ENCODE measurements around the gene C17orf107. TPM values are rescaled to one million over a fixed set of nuclear protein-coding genes. Genes with fewer than 3 reads are reported as not detected.
A peak's percentile ranks its signal among the peaks of the same experiment; 100 is the strongest.
"Not testable (repeated sequence)": the region's sequence is repeated elsewhere in the genome, so short reads cannot be mapped to it uniquely, and the experiment has no call there.

Gene C17orf107
- total RNA-seq, 1 donor from 2014 or later: 8.8 TPM

DNA sequence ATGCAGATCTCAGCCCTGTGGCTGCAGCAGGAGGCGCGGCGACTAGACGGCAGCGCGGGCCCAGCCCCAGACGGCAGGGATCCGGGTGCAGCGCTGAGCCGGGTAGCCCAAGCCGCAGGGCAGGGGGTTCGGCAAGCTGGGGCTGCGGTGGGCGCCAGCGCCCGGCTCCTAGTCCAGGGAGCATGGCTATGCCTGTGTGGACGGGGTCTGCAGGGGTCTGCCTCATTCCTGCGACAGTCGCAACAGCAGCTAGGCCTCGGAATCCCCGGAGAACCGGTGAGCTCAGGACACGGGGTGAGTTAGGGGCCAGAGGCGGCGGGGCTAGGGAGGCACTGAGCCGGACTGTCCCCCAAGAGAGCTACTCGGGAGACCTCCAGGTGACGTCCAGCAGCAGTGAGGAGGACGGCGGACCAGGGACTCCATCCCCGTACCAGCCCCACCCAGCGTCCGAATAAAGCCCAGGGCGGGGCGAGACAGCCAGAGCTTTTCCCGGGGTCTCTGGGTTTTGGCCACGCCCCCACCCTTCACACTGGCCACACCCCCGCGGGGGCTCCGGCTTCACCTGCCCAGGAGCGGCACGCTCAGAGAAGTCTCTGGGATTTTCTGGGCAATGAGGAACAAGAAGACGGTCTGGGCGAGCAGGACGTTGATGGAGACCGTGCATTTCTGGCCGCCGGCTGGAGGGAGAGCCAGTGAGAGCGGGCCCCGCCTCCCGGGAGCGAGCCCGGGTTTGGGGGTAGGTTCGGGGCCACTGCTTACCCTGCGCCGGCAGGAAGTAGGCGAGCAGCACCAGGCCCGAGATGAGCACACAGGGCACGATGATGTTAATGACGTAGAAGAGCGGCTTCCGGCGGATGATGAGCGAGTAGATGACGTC, 1.1 kb downstream of the C17orf107 start:
- DNase-seq (ENCODE audit: low spot score): peak; percentile 63

DNA sequence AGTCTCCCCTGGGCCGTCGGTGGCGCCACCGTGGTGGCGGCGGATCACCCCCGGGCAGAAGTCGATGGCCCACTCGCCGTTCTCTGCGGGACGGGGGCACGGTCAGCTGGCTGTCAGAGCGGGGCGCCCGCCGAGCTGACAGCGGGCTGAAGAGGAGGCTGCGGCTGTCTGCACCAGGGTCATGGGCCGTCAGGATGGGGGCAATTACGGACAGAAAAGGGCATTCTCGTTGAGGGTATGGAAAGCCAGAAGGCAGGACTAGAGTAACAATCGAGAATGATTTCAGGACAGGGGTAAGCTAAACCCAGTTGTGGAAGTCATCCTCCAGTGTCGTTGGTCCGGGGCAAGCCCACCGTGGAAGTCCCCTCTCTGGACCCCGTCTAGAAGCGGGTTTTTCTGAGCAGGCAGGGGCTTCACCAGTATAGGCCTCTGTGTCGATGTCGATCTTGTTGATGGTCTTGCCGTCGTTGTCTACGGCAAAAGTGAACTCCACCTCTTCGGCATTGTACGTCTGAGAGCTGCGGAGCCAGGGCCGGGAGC, 1.8 kb downstream of the C17orf107 start:
- DNase-seq (ENCODE audit: low spot score): no peak

DNA sequence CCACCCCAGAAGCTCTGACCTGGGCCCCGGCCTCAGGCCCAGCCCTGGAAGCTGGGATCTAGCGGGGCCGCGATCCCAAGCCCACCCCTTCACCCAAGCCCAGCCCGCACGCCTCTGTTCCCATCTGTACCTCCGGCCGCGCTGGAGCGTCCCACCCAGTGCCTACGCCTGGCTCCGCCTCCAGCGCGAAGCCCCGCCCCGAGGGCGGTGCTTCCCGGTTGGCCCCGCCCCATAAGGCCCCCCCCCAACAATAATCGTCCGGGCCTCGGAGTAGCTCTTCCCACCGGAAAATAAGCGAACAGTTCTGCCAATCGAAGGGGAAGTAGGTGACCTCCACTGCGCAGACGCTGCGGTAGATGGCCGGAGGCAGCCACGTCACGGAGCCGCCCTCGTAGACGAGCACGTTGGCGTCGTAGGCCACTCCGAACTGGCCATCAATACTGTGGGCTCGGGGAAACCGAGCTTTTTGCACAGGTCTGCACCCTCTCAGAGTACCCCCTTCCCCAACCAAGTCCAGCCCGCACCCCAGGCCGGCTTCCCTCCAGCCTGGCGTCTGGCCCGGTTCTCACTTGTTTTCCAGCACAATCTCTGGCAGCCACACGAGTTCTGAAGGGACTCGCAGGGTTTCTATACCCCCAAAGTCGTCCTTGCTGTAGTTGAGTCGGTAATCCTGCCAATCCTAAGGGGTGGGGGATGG, 2.5 kb downstream of the C17orf107 start:
- peak; percentile 85 for DNase-seq (ENCODE audit: low spot score)

DNA sequence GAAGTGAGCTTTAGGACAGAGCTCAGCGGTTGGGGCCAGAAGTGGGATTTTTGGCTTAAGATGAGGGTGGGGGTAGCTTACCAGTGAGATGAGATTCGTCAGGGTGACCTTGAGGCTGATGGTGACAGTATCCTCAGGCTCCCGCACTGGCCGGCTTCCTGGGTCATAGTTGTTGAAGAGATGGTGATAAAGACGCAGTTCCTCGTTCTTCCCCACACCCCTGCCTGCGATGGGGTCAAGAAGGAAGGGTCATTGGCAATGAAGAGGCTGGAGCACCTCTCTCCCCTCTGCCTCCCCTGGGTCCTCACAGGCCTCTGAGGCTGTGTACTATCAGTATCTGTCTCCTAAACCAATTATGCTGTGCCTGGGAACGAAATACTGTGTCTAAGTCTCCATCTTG, 3.2 kb downstream of the C17orf107 start:
- DNase-seq (ENCODE audit: low spot score): no peak

DNA sequence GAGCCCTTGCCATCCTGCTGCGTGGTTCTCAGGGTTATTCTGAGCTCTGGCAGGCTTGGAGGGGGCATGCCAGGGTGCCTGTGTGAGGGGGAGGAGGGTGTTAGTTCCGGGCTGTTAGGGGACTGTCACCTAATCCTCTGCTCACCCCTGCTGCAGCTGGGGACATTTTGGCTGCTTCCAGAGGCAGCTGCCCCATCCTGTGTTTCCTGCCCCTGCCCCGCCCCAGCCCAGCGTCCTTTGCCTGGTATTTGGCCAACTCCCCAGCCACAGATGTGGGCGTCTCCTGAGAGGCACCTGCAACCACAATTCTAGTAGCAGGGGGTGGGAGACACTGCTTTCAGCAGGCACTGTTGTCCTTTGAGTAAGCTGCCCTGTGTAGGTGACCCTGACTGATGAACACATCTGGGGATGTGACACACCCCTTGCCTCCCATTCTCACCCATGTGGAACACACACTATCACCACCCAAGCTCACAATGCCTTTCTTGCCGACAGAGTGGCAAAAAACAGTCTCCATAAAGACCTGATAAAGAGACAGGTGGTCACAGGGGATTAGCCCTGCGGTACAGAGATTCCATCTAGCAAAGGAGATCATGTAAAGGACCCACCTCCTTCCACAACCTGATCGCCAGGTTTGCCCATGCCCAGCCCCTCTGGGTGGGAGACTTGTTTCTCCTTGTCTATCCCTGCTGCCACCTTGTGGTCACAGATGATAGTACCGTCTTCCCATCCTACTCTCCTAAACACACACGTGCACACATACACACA, 3.9 kb downstream of the C17orf107 start, which contains the start of gene CHRNE:
Gene CHRNE, minus strand, starts transcription at position 48 of the 768 bp plus-strand sequence. Its CDS starts 35 bp downstream, at position 13.
- DNase-seq (ENCODE audit: low spot score): peak; percentile 91

DNA sequence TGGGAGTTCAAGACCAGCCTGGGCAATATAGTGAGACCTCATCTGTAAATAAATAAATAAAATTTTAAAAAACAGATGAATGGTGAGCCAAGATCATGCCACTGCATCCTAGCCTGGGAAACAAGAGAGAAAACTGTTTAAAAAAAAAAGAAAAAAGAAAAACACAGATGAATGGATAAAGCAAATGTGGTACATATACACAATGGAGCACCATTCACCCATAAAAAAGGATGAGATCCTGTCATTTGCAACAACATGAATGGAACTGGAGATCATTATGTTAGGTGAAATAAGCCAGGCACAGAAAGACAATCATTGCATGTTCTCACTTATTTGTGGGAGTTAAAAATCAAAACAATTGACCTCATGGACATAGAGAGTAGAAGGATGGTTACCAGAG, 7.3 kb downstream of the C17orf107 start:
- not testable (repeated sequence) for DNase-seq (ENCODE audit: low spot score)

DNA sequence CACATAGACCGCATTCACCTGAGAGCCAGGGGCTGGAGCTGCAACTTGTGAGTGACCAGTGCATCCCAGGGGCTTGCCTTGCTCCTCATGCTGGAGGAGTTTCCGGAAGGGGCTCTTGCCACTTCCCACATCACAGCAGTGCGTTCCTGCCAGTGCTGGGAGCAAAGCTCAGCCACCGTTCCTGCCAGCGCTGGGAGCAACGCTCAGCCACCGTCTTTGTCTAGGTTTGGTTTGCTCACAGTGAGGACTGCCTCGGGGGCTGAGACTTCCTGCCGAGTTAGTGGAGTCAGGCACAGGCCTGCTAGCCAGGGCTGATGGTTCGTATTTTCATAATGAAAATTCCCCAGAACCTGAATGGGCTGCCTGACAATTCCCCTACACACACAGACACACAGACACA, 9.0 kb downstream of the C17orf107 start:
- DNase-seq (ENCODE audit: low spot score): no peak

DNA sequence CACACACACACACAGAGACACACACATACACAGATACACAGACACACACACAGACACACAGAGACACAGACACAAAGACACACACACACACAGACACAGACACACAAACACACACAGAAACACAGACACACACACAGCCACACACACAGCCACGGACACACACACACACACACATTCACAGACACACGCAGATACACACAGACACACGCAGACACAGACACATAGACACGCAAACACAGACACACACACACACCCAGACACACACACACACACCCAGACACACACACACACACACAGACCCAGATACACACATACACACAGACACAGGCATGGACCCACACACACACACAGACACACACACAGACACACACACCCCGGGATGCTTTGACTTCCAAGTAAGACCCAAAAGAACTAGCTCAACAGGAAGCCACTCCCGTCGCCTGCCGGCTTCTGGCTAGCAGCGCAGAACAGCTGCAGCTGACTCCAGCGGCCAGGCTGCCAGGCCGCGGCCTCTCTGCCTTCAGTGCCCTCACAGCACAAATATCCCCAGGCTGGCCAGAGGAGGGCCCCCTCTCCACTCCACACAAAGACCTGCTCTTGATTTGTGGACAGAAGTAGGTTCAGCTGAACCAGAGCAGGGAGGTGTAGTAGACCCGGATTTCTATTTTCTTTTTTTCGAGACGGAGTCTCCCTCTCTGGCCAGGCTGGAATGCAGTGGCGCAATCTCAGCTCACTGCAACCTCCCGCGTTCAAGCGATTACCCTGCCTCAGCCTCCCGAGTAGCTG, 9.6 kb downstream of the C17orf107 start:
- peak; percentile 91 for DNase-seq (ENCODE audit: low spot score)

DNA sequence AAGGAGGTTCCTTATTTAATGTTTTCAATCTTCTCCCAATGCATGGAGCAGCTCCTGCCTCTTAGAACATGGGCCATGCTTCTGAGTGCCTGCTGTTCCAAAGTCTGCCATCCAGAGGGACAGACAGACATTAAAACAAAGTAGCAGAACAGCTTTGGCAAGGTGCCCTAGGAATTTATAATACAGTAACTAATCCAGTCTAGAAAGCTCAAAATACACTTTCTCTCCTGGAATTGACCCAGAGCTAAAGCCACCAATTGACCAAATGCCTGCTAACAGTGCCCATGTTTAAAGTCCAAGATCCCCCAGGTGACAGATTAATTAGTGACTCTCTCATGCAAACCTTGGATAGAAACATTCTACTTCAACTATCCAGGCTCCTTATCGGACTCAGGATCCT, 14.7 kb downstream of the C17orf107 start:
- DNase-seq (ENCODE audit: low spot score): no peak

DNA sequence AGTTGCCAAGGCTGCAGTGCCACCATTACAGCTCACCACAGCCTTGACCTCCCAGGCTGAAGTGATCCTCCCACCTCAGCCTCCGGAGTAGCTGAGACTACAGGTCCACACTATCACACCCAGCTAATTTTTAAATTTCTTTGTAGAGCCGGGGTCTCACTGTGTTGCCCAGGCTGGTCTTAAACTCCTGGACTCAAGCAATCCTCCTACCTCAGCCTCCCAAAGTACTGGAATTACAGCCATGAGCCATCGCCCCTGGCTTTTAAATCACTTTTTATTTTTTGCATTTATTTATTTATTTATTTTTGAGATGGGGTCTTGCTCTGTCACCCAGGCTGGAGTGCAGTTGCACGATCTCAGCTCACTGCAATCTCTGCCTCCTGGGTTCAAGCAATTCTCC, 15.2 kb downstream of the C17orf107 start:
- DNase-seq (ENCODE audit: low spot score): not testable (repeated sequence)

DNA sequence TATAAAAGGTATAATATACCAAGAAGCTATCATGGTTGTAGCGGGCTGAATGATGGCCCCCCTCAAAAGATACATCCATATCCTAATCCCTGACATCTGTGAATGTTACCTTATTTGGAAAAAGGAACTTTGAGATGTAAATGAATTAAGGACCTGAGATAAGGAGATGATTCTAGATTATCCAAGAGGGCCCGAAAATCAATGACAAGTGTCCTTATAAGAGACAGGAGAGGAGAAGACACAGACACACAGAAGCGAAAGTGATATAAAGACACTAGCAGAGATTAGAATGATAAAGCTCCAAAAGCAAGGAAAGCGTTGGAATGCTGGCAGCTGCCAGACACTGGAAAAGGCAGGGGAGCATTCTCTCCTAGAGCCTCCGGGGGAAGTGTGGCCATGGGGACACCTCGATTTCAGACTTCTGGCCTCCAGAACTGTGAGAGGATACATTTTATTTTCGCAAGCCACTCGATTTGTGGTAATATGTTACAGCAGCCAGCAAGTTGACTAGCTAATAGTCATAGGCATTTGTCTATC, 20.2 kb downstream of the C17orf107 start:
- no peak for DNase-seq (ENCODE audit: low spot score)

DNA sequence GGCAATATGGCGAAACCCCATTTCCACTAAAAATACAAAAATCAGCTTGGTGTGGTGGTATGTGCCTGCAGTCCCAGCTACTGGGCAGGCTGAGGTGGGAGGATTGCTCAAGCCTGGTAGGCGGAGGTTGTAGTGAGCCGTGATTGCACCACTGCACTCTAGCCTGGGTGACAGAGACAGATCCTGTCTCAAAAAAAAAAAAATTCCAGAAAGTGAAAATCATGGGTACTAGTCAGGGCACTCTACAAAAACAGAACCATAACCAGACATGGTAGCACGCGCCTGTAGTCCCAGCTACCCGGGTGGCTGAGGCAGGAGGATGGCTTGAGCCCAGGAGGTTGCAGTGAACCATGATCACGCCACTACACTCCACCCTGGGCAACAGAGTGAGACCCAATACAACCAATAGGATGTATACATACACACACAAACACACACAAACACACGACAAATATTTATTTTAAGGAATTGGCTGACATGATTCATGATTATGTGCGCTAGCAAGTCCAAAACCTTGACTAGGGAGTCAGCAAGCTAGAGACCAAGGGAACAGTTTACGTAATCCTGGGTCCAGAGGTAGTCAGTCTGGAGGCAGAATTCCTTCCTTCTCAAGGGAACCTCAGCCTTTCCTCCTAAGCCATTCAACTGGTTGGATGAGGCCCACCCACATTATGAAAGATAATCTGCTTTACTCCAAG, 21.2 kb downstream of the C17orf107 start:
- DNase-seq (ENCODE audit: low spot score): no peak

DNA sequence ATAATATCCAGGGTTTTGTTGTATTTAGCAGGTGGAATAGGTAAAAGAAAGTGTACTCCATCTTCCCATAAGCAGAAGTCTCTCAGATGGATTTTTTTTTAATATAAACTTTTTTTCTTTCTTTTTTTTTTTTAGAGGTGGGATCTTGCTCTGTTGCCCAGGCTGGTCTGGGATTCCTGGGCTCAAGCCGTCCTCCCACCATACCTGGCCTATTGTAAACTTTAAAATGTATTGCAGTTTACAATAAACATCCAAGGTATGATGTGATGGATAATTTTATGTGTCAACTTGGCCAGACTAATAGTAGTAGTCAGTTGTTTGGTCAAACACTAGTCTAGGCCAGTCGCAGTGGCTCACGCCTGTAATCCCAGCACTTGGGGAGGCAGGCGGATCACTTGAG, 22.0 kb downstream of the C17orf107 start:
- DNase-seq (ENCODE audit: low spot score): no peak

DNA sequence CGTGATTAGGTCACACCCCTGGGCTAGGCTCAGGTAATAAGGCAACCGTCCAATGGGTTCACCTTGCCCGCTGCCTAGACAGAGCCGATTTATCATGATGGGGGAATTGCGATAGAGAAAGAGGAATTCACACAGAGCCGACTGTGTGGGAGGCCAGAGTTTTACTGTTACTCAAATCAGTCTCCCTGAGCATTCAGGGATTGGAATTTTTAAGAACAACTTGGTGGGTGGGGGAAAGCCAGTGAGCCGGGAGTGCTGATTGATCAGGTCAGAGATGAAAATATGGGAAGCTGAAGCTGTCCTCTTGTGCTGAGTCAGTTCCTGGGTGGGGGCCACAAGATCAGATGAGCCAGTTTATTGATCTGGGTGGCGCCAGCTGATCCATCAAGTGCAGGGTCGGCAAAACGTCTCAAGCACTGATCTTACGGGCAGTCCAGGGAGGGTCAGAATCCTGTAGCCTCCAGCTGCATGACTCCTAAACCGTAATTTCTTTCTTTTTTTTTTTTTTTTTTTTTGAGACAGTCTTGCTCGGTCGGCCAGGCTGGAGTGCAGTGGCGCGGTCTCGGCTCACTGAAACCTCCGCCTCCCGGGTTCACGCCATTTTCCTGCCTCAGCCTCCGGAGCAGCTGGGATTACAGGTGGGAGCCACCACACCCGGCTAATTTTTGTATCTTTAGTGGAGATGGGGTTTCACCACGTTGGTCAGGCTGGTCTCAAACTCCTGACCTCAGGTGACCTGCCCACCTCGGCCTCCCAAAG, 27.4 kb downstream of the C17orf107 start:
- not testable (repeated sequence) for DNase-seq (ENCODE audit: low spot score)

DNA sequence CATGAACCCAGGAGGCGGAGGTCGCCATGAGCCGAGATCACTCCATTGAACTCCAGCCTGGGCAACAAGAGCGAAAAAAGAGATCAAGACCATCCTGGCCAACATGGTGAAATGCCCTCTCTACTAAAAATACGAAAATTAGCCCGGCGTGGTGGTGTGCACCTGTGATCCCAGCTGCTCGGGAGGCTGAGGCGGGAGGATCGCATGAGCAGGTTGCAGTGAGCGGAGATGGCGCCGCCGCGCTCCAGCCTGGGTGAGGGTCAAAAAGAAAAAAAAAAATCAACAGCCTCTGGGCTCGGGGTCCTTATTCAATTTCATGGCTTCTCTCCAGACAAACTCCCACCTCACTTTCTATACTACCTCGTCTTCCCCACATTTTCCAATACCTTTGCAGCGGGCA, 29.5 kb downstream of the C17orf107 start:
- DNase-seq (ENCODE audit: low spot score): no peak

DNA sequence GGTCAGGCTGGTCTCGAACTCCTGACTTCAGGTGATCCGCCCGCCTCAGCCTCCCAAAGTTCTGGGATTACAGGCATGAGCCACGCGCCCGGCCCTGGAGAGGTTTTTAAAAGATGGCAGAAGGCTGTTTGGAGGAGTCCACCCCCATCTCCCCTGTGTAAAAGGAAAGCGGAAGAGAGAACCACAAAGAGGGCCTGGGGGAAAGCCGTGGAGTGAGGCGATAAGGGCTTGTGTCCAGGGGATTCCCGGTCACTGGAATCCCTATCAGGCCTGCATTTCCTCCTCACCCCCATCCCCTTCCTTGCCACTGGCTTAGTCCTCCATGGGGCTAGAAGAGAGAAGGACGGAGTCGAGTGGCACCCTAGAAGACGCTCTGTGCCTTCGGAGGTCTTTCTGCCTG, 32.6 kb downstream of the C17orf107 start, which contains the start of gene GP1BA:
Gene GP1BA, plus strand, starts transcription at position 315 of the 400 bp plus-strand sequence. CDS start 328 bp downstream, outside the sequence.
- DNase-seq (ENCODE audit: low spot score): no peak

DNA sequence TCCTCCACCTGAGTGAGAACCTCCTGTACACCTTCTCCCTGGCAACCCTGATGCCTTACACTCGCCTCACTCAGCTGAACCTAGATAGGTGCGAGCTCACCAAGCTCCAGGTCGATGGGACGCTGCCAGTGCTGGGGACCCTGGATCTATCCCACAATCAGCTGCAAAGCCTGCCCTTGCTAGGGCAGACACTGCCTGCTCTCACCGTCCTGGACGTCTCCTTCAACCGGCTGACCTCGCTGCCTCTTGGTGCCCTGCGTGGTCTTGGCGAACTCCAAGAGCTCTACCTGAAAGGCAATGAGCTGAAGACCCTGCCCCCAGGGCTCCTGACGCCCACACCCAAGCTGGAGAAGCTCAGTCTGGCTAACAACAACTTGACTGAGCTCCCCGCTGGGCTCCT, 33.4 kb downstream of the C17orf107 start:
- no peak for DNase-seq (ENCODE audit: low spot score)

DNA sequence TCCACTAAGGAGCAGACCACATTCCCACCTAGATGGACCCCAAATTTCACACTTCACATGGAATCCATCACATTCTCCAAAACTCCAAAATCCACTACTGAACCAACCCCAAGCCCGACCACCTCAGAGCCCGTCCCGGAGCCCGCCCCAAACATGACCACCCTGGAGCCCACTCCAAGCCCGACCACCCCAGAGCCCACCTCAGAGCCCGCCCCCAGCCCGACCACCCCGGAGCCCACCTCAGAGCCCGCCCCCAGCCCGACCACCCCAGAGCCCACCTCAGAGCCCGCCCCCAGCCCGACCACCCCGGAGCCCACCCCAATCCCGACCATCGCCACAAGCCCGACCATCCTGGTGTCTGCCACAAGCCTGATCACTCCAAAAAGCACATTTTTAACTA, 34.3 kb downstream of the C17orf107 start:
- no peak for DNase-seq (ENCODE audit: low spot score)
